Stimulated activated CD8-positive, alpha-beta memory T cell treated with anti-CD3 and anti-CD28 coated beads, Interleukin-12 subunit alpha, Interleukin-12 subunit beta, amount 100 ng/mL, for 24 hours (primary cell): ENCODE results near the gene MYOD1.

Source experiments
- DNase-seq: peaks from one replicate; pipeline ENCODE4 v3.0.0-alpha.2; 2020; ENCODE audit errors: extremely low read depth

Gene MYOD1

GRCh38 chr11:17719028-17719937 lies at the start of gene MYOD1:
TSS of gene MYOD1 (plus strand) at chr11:17719571. CDS start at chr11:17719783, 212 bp downstream.
- DNase-seq: no peak

GRCh38 chr11:17672469-17672868 lies 46.9 kb upstream of the MYOD1 start:
- DNase-seq: no peak

- no peak for DNase-seq
These were observed 45.4 kb upstream of the MYOD1 start for GRCh38 chr11:17673951-17674350.

GRCh38 chr11:17682848-17683247 lies 36.5 kb upstream of the MYOD1 start:
- DNase-seq: no peak

- DNase-seq: no peak
These were observed 35.8 kb upstream of the MYOD1 start for GRCh38 chr11:17683377-17684161.

GRCh38 chr11:17684550-17684949 lies 34.8 kb upstream of the MYOD1 start:
- DNase-seq: no peak

GRCh38 chr11:17686231-17686980 lies 33.0 kb upstream of the MYOD1 start:
- DNase-seq: no peak

- DNase-seq: no peak
These were observed 31.3 kb upstream of the MYOD1 start for GRCh38 chr11:17687946-17688670.

- DNase-seq: no peak
These were observed 27.8 kb upstream of the MYOD1 start for GRCh38 chr11:17691550-17691949.

- DNase-seq: no peak
These were observed 27.4 kb upstream of the MYOD1 start for GRCh38 chr11:17691976-17692375.

- DNase-seq: no peak
These were observed 26.4 kb upstream of the MYOD1 start for GRCh38 chr11:17692931-17693330.

GRCh38 chr11:17693531-17693930 lies 25.8 kb upstream of the MYOD1 start:
- no peak for DNase-seq

GRCh38 chr11:17694494-17695110 lies 24.8 kb upstream of the MYOD1 start:
- DNase-seq: no peak

- DNase-seq: no peak
These were observed 23.6 kb upstream of the MYOD1 start for GRCh38 chr11:17695454-17696441.

GRCh38 chr11:17696741-17697140 lies 22.6 kb upstream of the MYOD1 start:
- DNase-seq: no peak

GRCh38 chr11:17697175-17697949 lies 22.0 kb upstream of the MYOD1 start:
- no peak for DNase-seq

GRCh38 chr11:17699147-17700114 lies 19.9 kb upstream of the MYOD1 start:
- no peak for DNase-seq

GRCh38 chr11:17700991-17701390 lies 18.4 kb upstream of the MYOD1 start:
- no peak for DNase-seq
